Diencephalon (tissue), 1 donor: ENCODE measurements around the gene DLX1. TPM values are rescaled to one million over a fixed set of nuclear protein-coding genes. Genes with fewer than 3 reads are reported as not detected.

Experiments
- total RNA-seq: library from RNA; depleted of rRNA; stranded (reverse); fragments of >200 nt; gene quantifications from one replicate; pipeline ENCODE4 v1.2.3, GENCODE V29; 2014

Gene DLX1
- total RNA-seq, result 30.9 TPM

GRCh38 chr2:172085460-172086159, at the start of gene DLX1:
Gene DLX1 (plus strand): TSS chr2:172085507. CDS start chr2:172085678, 171 bp downstream.

GRCh38 chr2:172102391-172103359, 17.4 kb downstream of the DLX1 start, which contains the start of gene DLX2:
Gene DLX2 (minus strand): TSS chr2:172102900. CDS start chr2:172102538, 362 bp downstream.

Other genes starting within 250 kb of the DLX1 start
- 74.0 TPM for gene SLC25A12, start 191.3 kb upstream of the DLX1 start, total RNA-seq
- 60.9 TPM for gene HAT1, start 163.0 kb upstream of the DLX1 start, total RNA-seq
- gene METAP1D, start 85.6 kb upstream of the DLX1 start, total RNA-seq, result 8.8 TPM
- gene DLX2, start 17.4 kb downstream of the DLX1 start, total RNA-seq, result 5.8 TPM